ENCODE results near the gene EXOC7.

- TF ChIP-seq CTCF (IDR thresholded peaks at IDR 0.05): no peak
- TF ChIP-seq HMGXB4 (CRISPR knock-in tag; IDR thresholded peaks at IDR 0.05): no peak
- no peak for TF ChIP-seq ARID4B (CRISPR knock-in tag; IDR thresholded peaks at IDR 0.05; ENCODE audit: borderline replicate concordance)
- no peak for TF ChIP-seq E2F1 (CRISPR knock-in tag; IDR thresholded peaks at IDR 0.05)
- no peak for TF ChIP-seq CREB1 (CRISPR knock-in tag; IDR thresholded peaks at IDR 0.05)
- no peak for TF ChIP-seq ZNF425 (CRISPR knock-in tag; conservative IDR thresholded peaks at IDR 0.05)
- no peak for TF ChIP-seq NFYB (CRISPR knock-in tag; conservative IDR thresholded peaks at IDR 0.05; ENCODE audit: low read depth)
- no peak for TF ChIP-seq FOXK1 (CRISPR knock-in tag; IDR thresholded peaks at IDR 0.05)
- no peak for TF ChIP-seq TEAD4 (CRISPR knock-in tag; IDR thresholded peaks at IDR 0.05)
These were observed 18.4 kb downstream of the EXOC7 start for GRCh38 chr17:76085066-76085730.

All from WTC11 (cell line).